Neural crest cell (in vitro differentiated cells): ENCODE results near the gene VPS39. TPM values are rescaled to one million over a fixed set of nuclear protein-coding genes. Genes with fewer than 3 reads are reported as not detected.

Experiments
- DNase-seq: peaks from one replicate; pipeline ENCODE4 v3.0.0; 2021; ENCODE audit warnings: low read depth, mixed read lengths, low spot score
- H3K27ac Mint-ChIP-seq: one replicate; pipeline ENCODE4 v1.8.0; 2021; ENCODE audit warnings: mild to moderate bottlenecking, mixed read lengths; ENCODE audit not compliant: unreplicated experiment
- H3K27me3 Mint-ChIP-seq: 2 replicates; pipeline ENCODE4 v1.8.0; 2021; ENCODE audit warnings: low read depth, mild to moderate bottlenecking, mixed read lengths
- H3K36me3 Mint-ChIP-seq: 2 replicates; pipeline ENCODE4 v1.8.0; 2021; ENCODE audit warnings: low read depth, mild to moderate bottlenecking, mixed read lengths
- H3K4me1 Mint-ChIP-seq: 2 replicates; pipeline ENCODE4 v1.8.0; 2021; ENCODE audit warnings: mixed read lengths
- H3K4me3 Mint-ChIP-seq: one replicate; pipeline ENCODE4 v1.8.0; 2021; ENCODE audit warnings: mild to moderate bottlenecking, mixed read lengths
- H3K9me3 Mint-ChIP-seq: 2 replicates; pipeline ENCODE4 v1.8.0; 2021; ENCODE audit warnings: mixed read lengths
- CTCF ChIP-seq: fragments of 200-600 bp; sonication (generic); conservative IDR thresholded peaks from 2 replicates; pipeline ENCODE4 v1.5.0; 2021; ENCODE audit warnings: antibody characterized with exemption, mild to moderate bottlenecking
- total RNA-seq: library from RNA; stranded (reverse); gene quantifications from 2 replicates; pipeline ENCODE4 v1.2.1, GENCODE V29; 2021

VPS39 gene
- total RNA-seq, 1 donor from 2014 or later: 56.9 TPM

DNA sequence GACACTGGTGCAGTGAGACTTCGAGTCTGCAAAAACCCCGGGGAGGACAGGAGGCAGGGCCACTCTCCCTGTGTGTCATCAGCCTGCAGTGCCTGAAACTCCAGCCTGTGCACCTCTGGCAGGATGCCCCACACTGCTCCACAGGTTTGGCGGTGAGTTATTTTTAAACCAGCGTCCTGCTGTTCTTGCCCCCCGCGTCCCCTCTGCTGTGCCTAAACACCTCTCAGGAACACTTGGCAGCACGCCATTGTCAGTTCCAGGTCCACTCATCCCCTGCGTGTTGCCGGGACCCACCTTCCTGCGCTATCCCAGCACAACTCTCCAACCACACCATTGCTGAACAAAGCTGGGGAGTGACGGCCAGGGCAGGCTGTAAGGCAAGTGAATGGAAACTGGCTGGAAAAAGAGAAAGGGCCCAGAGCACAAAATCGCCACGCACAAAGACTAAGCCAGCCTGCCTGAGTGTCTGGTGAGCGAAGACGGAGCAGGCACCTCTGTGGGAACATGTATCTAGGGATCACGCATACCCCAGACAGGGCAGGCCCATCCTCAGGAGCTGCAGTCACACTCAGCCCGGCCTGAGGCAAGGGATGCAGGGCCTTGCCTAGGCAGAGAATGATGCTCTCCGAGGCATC, 48.6 kb downstream of the VPS39 start:
- peaks cover 5% of the 10 kb centered on the region for H3K36me3 Mint-ChIP-seq
- TF ChIP-seq CTCF: no peak
- no peak overlapping the region for H3K27ac Mint-ChIP-seq
- DNase-seq: no peak
- H3K4me3 Mint-ChIP-seq: no peak overlapping the region
- H3K9me3 Mint-ChIP-seq: no peaks in the 10 kb centered on the region
- no peaks in the 10 kb centered on the region for H3K27me3 Mint-ChIP-seq
- H3K4me1 Mint-ChIP-seq: no peaks in the 10 kb centered on the region

DNA sequence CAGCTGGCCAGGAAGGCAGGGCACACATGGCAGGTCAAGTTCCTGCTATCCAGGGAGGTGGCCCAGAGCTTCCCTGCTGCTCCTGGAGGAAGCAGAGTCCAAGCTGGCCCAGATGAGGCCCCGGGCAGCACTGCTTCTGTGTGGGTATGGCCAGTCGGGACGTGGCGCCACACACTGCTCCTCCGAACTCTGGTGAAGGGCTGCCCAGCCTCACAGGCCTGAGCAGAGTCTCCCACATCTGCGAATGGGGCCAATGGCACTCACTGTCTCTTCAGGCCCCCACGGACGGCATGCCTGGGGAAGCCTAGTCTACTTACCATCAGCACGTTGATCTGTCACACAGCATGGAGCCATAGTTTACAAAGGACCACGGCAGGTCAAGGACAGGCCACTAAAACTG, 49.2 kb downstream of the VPS39 start:
- DNase-seq: no peak
- Mint-ChIP-seq H3K27me3 (no peaks in the 10 kb centered on the region), H3K27ac (no peak overlapping the region), H3K36me3 (peaks cover 5% of the 10 kb centered on the region), H3K9me3 (no peaks in the 10 kb centered on the region), H3K4me3 (no peak overlapping the region), H3K4me1 (no peaks in the 10 kb centered on the region)
- TF ChIP-seq CTCF: no peak

- Mint-ChIP-seq H3K36me3 (peaks cover 2% of the 10 kb centered on the region), H3K4me1 (no peaks in the 10 kb centered on the region), H3K27ac (no peak overlapping the region), H3K9me3 (no peaks in the 10 kb centered on the region), H3K4me3 (no peak overlapping the region), H3K27me3 (no peaks in the 10 kb centered on the region)
- no peak for DNase-seq
- no peak for TF ChIP-seq CTCF
These were observed 49.9 kb downstream of the VPS39 start for GRCh38 chr15:42157981-42158765.

DNA sequence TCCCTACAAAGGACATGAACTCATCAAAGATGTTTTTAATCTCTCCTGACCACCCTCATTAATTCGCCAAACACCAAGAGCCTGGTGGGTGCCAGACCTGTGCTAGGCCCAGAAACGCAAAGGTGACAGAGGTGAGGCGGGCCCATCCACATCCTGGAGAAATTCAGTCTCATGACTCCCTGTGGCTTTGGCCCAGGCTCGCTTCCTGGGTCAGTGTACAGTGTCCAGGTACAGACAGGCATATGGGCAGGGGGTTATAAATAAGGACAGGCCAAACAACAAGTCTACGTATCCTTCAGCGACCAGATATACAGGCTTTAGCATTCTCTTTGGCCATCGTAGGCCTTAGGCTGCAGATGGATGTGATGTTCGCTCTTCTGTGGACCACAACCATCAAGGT, 50.7 kb downstream of the VPS39 start:
- Mint-ChIP-seq H3K27ac (no peak overlapping the region), H3K27me3 (no peaks in the 10 kb centered on the region), H3K4me1 (no peaks in the 10 kb centered on the region), H3K36me3 (peaks cover 2% of the 10 kb centered on the region), H3K4me3 (no peak overlapping the region), H3K9me3 (no peaks in the 10 kb centered on the region)
- no peak for DNase-seq
- no peak for TF ChIP-seq CTCF

DNA sequence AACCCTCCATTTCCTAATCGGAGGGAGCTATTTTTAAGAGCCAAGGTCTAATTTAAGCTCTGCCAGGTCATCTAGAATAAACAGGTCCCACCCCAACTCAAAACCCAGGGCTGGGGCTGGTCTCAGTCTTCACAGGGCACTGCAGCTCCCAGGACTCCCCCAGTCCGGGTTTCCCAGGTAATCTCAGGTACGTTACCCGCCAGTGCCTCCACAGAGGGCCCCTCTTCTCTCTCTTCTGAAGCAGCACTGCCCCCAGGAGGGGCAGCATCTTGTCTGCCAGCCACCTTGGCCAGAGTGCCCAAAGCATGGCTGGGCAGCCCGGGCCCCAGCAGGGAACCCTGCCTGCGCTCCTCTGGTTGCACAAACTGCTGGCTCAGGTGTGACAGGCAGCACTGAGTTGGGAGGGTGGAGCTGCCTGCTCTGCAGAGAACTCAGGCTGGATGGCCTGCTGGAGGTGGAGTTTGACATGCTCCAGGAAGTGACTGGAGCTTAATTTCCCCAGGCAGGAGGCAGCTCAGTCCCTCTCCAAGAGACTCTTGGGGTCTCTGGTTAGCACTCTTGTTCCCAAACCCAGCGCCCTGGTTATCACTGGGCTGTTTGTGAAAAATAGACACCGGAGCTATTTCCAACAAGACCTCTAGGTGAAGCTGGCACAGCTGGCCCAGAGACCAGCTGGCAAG, 51.7 kb downstream of the VPS39 start, which contains the start of gene PLA2G4F:
PLA2G4F (minus strand) TSS at position 394 of the 680 bp plus-strand sequence; CDS start at position 307, 87 bp downstream.
- H3K4me3 Mint-ChIP-seq: no peak within 1 kb of the TSS
- H3K4me1 Mint-ChIP-seq: no peaks in the 10 kb centered on the region
- peak within 1 kb of the TSS; percentile 16 for H3K27ac Mint-ChIP-seq
- no peaks in the 10 kb centered on the region for H3K9me3 Mint-ChIP-seq
- TF ChIP-seq CTCF: no peak
- DNase-seq: no peak
- H3K27me3 Mint-ChIP-seq: no peaks in the 10 kb centered on the region
- H3K36me3 Mint-ChIP-seq: peaks cover 2% of the 10 kb centered on the region
